ENCODE results near the gene ZNF319.
"Not testable (repeated sequence)": the region's sequence is repeated elsewhere in the genome, so short reads cannot be mapped to it uniquely, and the experiment has no call there.

ZNF319 gene

GRCh38 chr16:58020628-58021521 lies 20.4 kb upstream of the ZNF319 start:
- peak; percentile 33 for DNase-seq

GRCh38 chr16:58019866-58020538 lies 19.5 kb upstream of the ZNF319 start:
- no peak for DNase-seq

GRCh38 chr16:58018803-58019202 lies 18.3 kb upstream of the ZNF319 start:
- no peak for DNase-seq

- no peak for DNase-seq
Measured at GRCh38 chr16:58016840-58017446, 16.5 kb upstream of the ZNF319 start.

- no peak for DNase-seq
Measured at GRCh38 chr16:58013201-58013956, 12.9 kb upstream of the ZNF319 start.

GRCh38 chr16:58012481-58012880 lies 12.0 kb upstream of the ZNF319 start:
- DNase-seq, result no peak

GRCh38 chr16:58011652-58012051 lies 11.2 kb upstream of the ZNF319 start:
- DNase-seq, result no peak

- no peak for DNase-seq
Measured at GRCh38 chr16:58010886-58011285, 10.4 kb upstream of the ZNF319 start.

- no peak for DNase-seq
Measured at GRCh38 chr16:58009856-58010416, 9.5 kb upstream of the ZNF319 start.

GRCh38 chr16:58004736-58005135 lies 4.3 kb upstream of the ZNF319 start:
- DNase-seq, result not testable (repeated sequence)

GRCh38 chr16:58002936-58003335 lies 2.5 kb upstream of the ZNF319 start:
- DNase-seq, result no peak

- no peak for DNase-seq
Measured at GRCh38 chr16:58002416-58002800, 1.9 kb upstream of the ZNF319 start.

- DNase-seq, result no peak
Measured at GRCh38 chr16:58001781-58002415, 1.4 kb upstream of the ZNF319 start.

- DNase-seq, result peak; percentile 89
Measured at GRCh38 chr16:58000706-58001676, 519 bp upstream of the ZNF319 start, which contains the start of gene USB1. TSS of gene USB1 (plus strand) at chr16:58001407. CDS start at chr16:58001484, 77 bp downstream.

GRCh38 chr16:57999366-57999970 lies 1.0 kb downstream of the ZNF319 start:
- DNase-seq, result no peak

- DNase-seq, result no peak
Measured at GRCh38 chr16:57998992-57999365, 1.5 kb downstream of the ZNF319 start.

- DNase-seq, result no peak
Measured at GRCh38 chr16:57998486-57998885, 2.0 kb downstream of the ZNF319 start.

GRCh38 chr16:57997528-57998265 lies 2.8 kb downstream of the ZNF319 start:
- no peak for DNase-seq

GRCh38 chr16:57997176-57997527 lies 3.3 kb downstream of the ZNF319 start:
- DNase-seq, result no peak

Measured in NCI-H69 (cell line).